ENCODE measurements around the gene NECAB3.

NECAB3 gene

DNA sequence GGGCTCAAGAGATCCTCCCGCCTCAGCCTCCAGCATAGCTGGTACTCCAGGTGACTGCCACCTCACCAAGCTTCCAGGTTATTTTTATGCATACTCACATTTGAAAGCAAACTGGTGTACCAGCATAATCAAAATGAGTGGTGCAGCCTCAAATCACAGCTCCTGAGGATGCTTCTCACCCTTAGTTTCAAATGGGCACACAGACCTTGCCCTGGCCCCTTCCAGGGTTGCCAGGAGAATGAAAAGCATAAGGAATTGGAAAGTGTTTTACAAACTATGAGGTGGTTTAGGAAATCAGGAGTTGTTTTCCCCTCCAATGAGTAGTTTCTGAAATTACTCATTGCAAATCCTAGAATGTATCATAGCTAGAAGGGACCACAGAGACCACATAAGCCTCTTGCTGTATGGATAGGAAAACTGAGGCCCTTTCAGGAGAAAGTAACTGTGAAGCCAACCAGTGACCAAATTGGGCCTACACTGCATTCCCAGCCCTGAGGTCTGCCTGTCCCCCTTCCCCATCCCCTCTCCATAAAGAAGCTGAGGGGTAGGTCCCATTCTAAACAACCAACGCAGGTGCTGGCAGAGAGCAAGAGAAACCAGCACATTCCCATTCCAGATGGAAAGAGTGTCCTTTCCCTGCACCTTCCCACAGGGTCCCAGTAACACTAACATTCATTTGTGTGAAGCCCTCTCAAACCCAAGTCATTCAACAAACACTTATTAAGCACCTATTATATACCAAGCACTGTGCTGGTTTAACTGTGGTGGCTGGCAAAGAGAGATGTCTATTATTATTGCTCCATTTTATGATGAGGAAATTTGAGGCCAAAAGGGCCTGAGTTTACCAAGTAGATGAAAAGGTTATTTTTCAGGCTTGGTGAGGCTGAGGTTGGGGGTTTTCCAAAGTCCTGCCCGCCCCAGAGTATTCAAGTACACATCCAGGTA lies 14.0 kb upstream of the NECAB3 start:
- TF ChIP-seq, protein P1, sequence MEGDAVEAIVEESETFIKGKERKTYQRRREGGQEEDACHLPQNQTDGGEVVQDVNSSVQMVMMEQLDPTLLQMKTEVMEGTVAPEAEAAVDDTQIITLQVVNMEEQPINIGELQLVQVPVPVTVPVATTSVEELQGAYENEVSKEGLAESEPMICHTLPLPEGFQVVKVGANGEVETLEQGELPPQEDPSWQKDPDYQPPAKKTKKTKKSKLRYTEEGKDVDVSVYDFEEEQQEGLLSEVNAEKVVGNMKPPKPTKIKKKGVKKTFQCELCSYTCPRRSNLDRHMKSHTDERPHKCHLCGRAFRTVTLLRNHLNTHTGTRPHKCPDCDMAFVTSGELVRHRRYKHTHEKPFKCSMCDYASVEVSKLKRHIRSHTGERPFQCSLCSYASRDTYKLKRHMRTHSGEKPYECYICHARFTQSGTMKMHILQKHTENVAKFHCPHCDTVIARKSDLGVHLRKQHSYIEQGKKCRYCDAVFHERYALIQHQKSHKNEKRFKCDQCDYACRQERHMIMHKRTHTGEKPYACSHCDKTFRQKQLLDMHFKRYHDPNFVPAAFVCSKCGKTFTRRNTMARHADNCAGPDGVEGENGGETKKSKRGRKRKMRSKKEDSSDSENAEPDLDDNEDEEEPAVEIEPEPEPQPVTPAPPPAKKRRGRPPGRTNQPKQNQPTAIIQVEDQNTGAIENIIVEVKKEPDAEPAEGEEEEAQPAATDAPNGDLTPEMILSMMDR (IDR thresholded peaks at IDR 0.05; ENCODE audit: low read depth, low read length, missing control alignments) = no peak
- DNase-seq (ENCODE audit: low read depth) = no peak
- no peak overlapping the region for H3K4me3 ChIP-seq (ENCODE audit: low read depth, low read length)

DNA sequence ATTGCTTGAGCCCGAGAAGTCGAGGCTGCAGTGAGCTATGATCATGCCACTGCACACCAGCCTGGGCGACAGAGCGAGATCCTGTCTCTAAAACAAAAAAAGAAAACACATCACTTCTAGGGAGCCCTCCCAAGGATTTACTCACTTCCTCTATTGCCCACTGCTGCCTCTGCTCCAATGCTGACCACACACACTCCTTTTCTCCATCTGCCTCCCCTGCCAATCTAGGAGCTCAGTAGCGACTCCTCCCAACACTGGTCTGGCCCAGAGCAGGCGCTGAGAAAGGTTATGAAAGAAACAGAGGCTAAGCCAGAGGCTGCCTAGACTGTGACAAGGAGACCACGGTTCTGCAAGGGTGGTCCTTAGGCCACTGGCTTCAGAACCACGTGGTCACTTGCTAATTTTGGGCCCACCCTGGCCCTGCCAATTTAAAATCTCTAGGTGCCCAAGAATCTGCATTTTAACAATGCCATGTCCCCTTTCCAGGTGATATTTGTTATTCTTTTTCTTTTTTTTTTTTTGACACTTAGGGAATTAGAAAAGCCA lies 13.2 kb upstream of the NECAB3 start:
- DNase-seq (ENCODE audit: low read depth) = no peak
- H3K4me3 ChIP-seq (ENCODE audit: low read depth, low read length) = no peak overlapping the region
- TF ChIP-seq, protein P1 (IDR thresholded peaks at IDR 0.05; ENCODE audit: low read depth, low read length, missing control alignments) = no peak

DNA sequence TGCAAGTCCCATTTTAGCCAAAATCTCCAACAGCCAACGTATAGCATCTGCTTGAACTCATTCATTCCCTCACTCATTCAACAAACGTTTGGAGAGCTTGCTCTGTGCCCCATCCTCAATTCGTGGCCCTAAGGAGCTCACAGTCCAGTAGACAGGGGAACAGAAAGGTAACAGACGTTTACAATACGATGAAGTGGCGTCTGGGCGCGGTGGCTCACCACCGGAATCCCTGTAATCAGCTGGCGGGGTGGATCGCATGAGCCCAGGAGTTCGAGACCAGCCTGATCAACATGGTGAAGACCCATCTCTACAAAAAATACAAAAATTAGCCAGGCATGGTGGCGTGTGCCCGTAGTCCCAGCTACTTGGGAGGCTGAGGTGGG lies 12.7 kb upstream of the NECAB3 start:
- H3K4me3 ChIP-seq (ENCODE audit: low read depth, low read length) = no peak overlapping the region
- TF ChIP-seq, protein P1 (IDR thresholded peaks at IDR 0.05; ENCODE audit: low read depth, low read length, missing control alignments) = no peak
- DNase-seq (ENCODE audit: low read depth) = no peak

GRCh38 chr20:33686100-33686983 lies 12.1 kb upstream of the NECAB3 start, which contains the start of gene E2F1:
Gene E2F1, minus strand, starts transcription at chr20:33686385. Its CDS starts 121 bp downstream, at chr20:33686264.
- peak; percentile 65 for DNase-seq (ENCODE audit: low read depth)
- H3K4me3 ChIP-seq (ENCODE audit: low read depth, low read length) = peak within 1 kb of the TSS; percentile 66
- TF ChIP-seq, protein P1 (IDR thresholded peaks at IDR 0.05; ENCODE audit: low read depth, low read length, missing control alignments) = peak; percentile 12

DNA sequence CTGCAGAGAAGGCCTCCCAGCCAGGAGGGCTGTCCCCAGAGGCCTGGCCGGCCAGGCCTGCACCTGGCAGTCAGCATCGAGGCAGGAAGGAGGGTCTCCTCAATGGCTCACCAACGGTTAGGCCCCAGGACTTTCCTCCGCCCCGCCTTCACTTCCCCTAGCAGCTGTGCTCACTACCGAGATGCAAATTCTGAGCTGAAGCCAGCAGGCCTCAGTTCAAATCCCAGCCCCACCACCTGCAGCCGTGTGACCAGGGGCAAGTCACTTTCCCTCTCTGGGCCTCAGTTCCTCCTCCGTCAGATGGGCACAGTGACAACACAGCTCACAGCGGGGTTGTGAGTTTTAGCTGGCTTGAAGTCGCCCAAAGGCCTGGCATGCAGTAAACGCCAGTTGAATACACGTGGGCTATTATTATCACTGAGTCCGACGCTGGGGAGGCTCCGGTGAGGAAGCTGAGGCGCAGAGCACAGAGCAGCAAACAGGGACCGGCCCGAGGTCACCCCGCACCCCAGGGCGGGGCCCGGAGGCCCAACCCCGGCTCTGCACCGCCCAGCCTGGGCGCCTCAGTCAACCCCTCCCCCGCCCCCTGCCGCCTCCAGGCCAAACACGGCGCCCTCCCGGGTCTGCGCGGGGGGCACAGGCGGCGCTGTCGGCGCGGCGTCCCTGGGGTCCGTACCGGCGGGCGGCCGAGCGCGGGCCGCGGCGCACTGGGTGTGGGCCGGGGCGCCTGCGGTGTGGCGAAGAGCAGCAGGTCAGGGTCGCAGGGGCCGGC lies 11.3 kb upstream of the NECAB3 start:
- TF ChIP-seq, protein P1 (IDR thresholded peaks at IDR 0.05; ENCODE audit: low read depth, low read length, missing control alignments) = no peak
- DNase-seq (ENCODE audit: low read depth) = peak; percentile 83
- peak overlapping the region; percentile 66 for H3K4me3 ChIP-seq (ENCODE audit: low read depth, low read length)
